H7 (cell line): ENCODE measurements around the gene COL8A1. TPM values are rescaled to one million over a fixed set of nuclear protein-coding genes. Genes with fewer than 3 reads are reported as not detected.

Source experiments
- DNase-seq: peaks from one replicate; pipeline ENCODE4 v3.0.0; 2012
- H3K27me3 ChIP-seq: 2 replicates; pipeline ENCODE4 v1.6.0; 2011; ENCODE audit warnings: mild to moderate bottlenecking, low read length; ENCODE audit not compliant: control insufficient read depth, insufficient read depth
- H3K36me3 ChIP-seq: replicated peaks from 2 replicates; pipeline ENCODE4 v1.5.1; 2011; ENCODE audit warnings: low read length; ENCODE audit not compliant: control insufficient read depth, insufficient read depth
- H3K4me3 ChIP-seq: 2 replicates; pipeline ENCODE4 v1.5.1; 2011; ENCODE audit warnings: low read depth, mild to moderate bottlenecking, control low read depth, low read length, moderate library complexity; ENCODE audit not compliant: insufficient read depth
- total RNA-seq: library from RNA; depleted of rRNA; stranded (reverse); fragments of >200 nt; shearing (Covaris generic); gene quantifications from 2 replicates; pipeline ENCODE4 v1.2.3, GENCODE V29; 2014

Gene COL8A1
- total RNA-seq, 1 experiment from 2014 or later: 0.59 TPM

- no peak overlapping the region for H3K4me3 ChIP-seq
- H3K27me3 ChIP-seq: no peaks in the 10 kb centered on the region
- no peaks in the 10 kb centered on the region for H3K36me3 ChIP-seq
- no peak for DNase-seq
These were observed 11.2 kb upstream of the COL8A1 start for GRCh38 chr3:99627062-99627826.

GRCh38 chr3:99630815-99631214 is 7.6 kb upstream of the COL8A1 start:
- H3K4me3 ChIP-seq: no peak overlapping the region
- H3K27me3 ChIP-seq: no peaks in the 10 kb centered on the region
- H3K36me3 ChIP-seq: no peaks in the 10 kb centered on the region
- no peak for DNase-seq

- no peaks in the 10 kb centered on the region for H3K36me3 ChIP-seq
- H3K4me3 ChIP-seq: no peak overlapping the region
- peak; percentile 9 for DNase-seq
- peaks cover 8% of the 10 kb centered on the region for H3K27me3 ChIP-seq
These were observed 4.4 kb upstream of the COL8A1 start for GRCh38 chr3:99633887-99634558.

- Histone ChIP-seq H3K27me3 (peaks cover 13% of the 10 kb centered on the region), H3K36me3 (no peaks in the 10 kb centered on the region), H3K4me3 (no peak overlapping the region)
- DNase-seq: no peak
These were observed 3.5 kb upstream of the COL8A1 start for GRCh38 chr3:99634881-99635280.

- H3K4me3 ChIP-seq: no peak overlapping the region
- no peaks in the 10 kb centered on the region for H3K36me3 ChIP-seq
- H3K27me3 ChIP-seq: peaks cover 13% of the 10 kb centered on the region
These were observed 3.0 kb upstream of the COL8A1 start for GRCh38 chr3:99635348-99635747.

GRCh38 chr3:99637016-99637367 is 1.4 kb upstream of the COL8A1 start:
- DNase-seq: peak; percentile 35
- peaks cover 13% of the 10 kb centered on the region for H3K27me3 ChIP-seq
- no peaks in the 10 kb centered on the region for H3K36me3 ChIP-seq
- peak overlapping the region; percentile 60 for H3K4me3 ChIP-seq

More at GRCh38 chr3:99635348-99635747, 3.0 kb upstream of the COL8A1 start:
- no peak for DNase-seq

- DNase-seq: peak; percentile 30
- peaks cover 13% of the 10 kb centered on the region for H3K27me3 ChIP-seq
- H3K4me3 ChIP-seq: peak overlapping the region; percentile 60
- H3K36me3 ChIP-seq: no peaks in the 10 kb centered on the region
These were observed 854 bp upstream of the COL8A1 start for GRCh38 chr3:99637368-99638111.

- Histone ChIP-seq H3K27me3 (peaks cover 13% of the 10 kb centered on the region), H3K4me3 (no peak overlapping the region), H3K36me3 (no peaks in the 10 kb centered on the region)
These were observed 1.2 kb downstream of the COL8A1 start for GRCh38 chr3:99639579-99639978.

GRCh38 chr3:99640214-99640851 is 1.9 kb downstream of the COL8A1 start:
- Histone ChIP-seq H3K4me3 (no peak overlapping the region), H3K36me3 (no peaks in the 10 kb centered on the region), H3K27me3 (peaks cover 13% of the 10 kb centered on the region)
- DNase-seq: no peak

More at GRCh38 chr3:99639579-99639978, 1.2 kb downstream of the COL8A1 start:
- no peak for DNase-seq

GRCh38 chr3:99641480-99641879 is 3.1 kb downstream of the COL8A1 start:
- DNase-seq: no peak
- no peaks in the 10 kb centered on the region for H3K36me3 ChIP-seq
- H3K27me3 ChIP-seq: peaks cover 13% of the 10 kb centered on the region
- no peak overlapping the region for H3K4me3 ChIP-seq

GRCh38 chr3:99641982-99642381 is 3.6 kb downstream of the COL8A1 start:
- DNase-seq: no peak
- no peak overlapping the region for H3K4me3 ChIP-seq
- peaks cover 13% of the 10 kb centered on the region for H3K27me3 ChIP-seq
- no peaks in the 10 kb centered on the region for H3K36me3 ChIP-seq

- H3K4me3 ChIP-seq: no peak overlapping the region
- no peaks in the 10 kb centered on the region for H3K36me3 ChIP-seq
- peaks cover 5% of the 10 kb centered on the region; the same call in 1 of the 2 replicates for H3K27me3 ChIP-seq
These were observed 5.6 kb downstream of the COL8A1 start for GRCh38 chr3:99644017-99644416.

GRCh38 chr3:99644746-99645145 is 6.4 kb downstream of the COL8A1 start:
- no peak for DNase-seq
- Histone ChIP-seq H3K36me3 (no peaks in the 10 kb centered on the region), H3K27me3 (no peaks in the 10 kb centered on the region), H3K4me3 (no peak overlapping the region)

More at GRCh38 chr3:99644017-99644416, 5.6 kb downstream of the COL8A1 start:
- DNase-seq: no peak

- H3K36me3 ChIP-seq: no peaks in the 10 kb centered on the region
- DNase-seq: peak; percentile 38
- H3K4me3 ChIP-seq: no peak overlapping the region
- no peaks in the 10 kb centered on the region for H3K27me3 ChIP-seq
These were observed 7.1 kb downstream of the COL8A1 start for GRCh38 chr3:99645277-99646106.
